Measurements from ENCODE around the gene AGBL1.

AGBL1 gene

GRCh38 chr15:86163816-86164215 is 84.1 kb downstream of the AGBL1 start:
- DNase-seq (ENCODE audit: low read depth, low spot score) = no peak

GRCh38 chr15:86164232-86164898 is 84.7 kb downstream of the AGBL1 start:
- DNase-seq (ENCODE audit: low read depth, low spot score) = no peak

GRCh38 chr15:86165265-86166211 is 85.9 kb downstream of the AGBL1 start:
- DNase-seq (ENCODE audit: low read depth, low spot score) = no peak

- no peak for DNase-seq (ENCODE audit: low read depth, low spot score)
Observed at GRCh38 chr15:86167841-86168240, 88.2 kb downstream of the AGBL1 start.

GRCh38 chr15:86178845-86179244 is 99.2 kb downstream of the AGBL1 start:
- DNase-seq (ENCODE audit: low read depth, low spot score) = no peak

- no peak for DNase-seq (ENCODE audit: low read depth, low spot score)
Observed at GRCh38 chr15:86183596-86184491, 104.2 kb downstream of the AGBL1 start.

- DNase-seq (ENCODE audit: low read depth, low spot score) = no peak
Observed at GRCh38 chr15:86193716-86194380, 114.2 kb downstream of the AGBL1 start.

GRCh38 chr15:86197770-86198169 is 118.1 kb downstream of the AGBL1 start:
- no peak for DNase-seq (ENCODE audit: low read depth, low spot score)

GRCh38 chr15:86199467-86200145 is 119.9 kb downstream of the AGBL1 start:
- DNase-seq (ENCODE audit: low read depth, low spot score) = no peak

GRCh38 chr15:86201313-86202008 is 121.8 kb downstream of the AGBL1 start:
- DNase-seq (ENCODE audit: low read depth, low spot score) = no peak

- DNase-seq (ENCODE audit: low read depth, low spot score) = no peak
Observed at GRCh38 chr15:86203462-86203861, 123.8 kb downstream of the AGBL1 start.

GRCh38 chr15:86205096-86205495 is 125.4 kb downstream of the AGBL1 start:
- no peak for DNase-seq (ENCODE audit: low read depth, low spot score)

- DNase-seq (ENCODE audit: low read depth, low spot score) = no peak
Observed at GRCh38 chr15:86213420-86213819, 133.7 kb downstream of the AGBL1 start.

GRCh38 chr15:86213888-86214287 is 134.2 kb downstream of the AGBL1 start:
- DNase-seq (ENCODE audit: low read depth, low spot score) = no peak

- no peak for DNase-seq (ENCODE audit: low read depth, low spot score)
Observed at GRCh38 chr15:86221119-86221518, 141.4 kb downstream of the AGBL1 start.

GRCh38 chr15:86229306-86229705 is 149.6 kb downstream of the AGBL1 start:
- DNase-seq (ENCODE audit: low read depth, low spot score) = no peak

GRCh38 chr15:86229936-86230335 is 150.3 kb downstream of the AGBL1 start:
- no peak for DNase-seq (ENCODE audit: low read depth, low spot score)

GRCh38 chr15:86231864-86232721 is 152.4 kb downstream of the AGBL1 start:
- no peak for DNase-seq (ENCODE audit: low read depth, low spot score)

GRCh38 chr15:86235667-86236066 is 156.0 kb downstream of the AGBL1 start:
- DNase-seq (ENCODE audit: low read depth, low spot score) = no peak

Data from smooth muscle cell of the brain vasculature (primary cell).